AG10803 (cell line): Measurements from ENCODE around the gene GAL3ST2.

Experiments used
- DNase-seq: peaks from one replicate; pipeline ENCODE4 v3.0.0; 2010; ENCODE audit warnings: low read depth
- H3K4me3 ChIP-seq: 2 replicates; pipeline ENCODE4 v1.5.1; 2011; ENCODE audit warnings: mild to moderate bottlenecking, low read length, control low read depth
- TF ChIP-seq, protein P1 (sequence below): conservative IDR thresholded peaks from 2 replicates; pipeline ENCODE4 v1.5.1; 2011; ENCODE audit warnings: mild to moderate bottlenecking, low read length, control low read depth, inconsistent platforms

GAL3ST2 gene

DNA sequence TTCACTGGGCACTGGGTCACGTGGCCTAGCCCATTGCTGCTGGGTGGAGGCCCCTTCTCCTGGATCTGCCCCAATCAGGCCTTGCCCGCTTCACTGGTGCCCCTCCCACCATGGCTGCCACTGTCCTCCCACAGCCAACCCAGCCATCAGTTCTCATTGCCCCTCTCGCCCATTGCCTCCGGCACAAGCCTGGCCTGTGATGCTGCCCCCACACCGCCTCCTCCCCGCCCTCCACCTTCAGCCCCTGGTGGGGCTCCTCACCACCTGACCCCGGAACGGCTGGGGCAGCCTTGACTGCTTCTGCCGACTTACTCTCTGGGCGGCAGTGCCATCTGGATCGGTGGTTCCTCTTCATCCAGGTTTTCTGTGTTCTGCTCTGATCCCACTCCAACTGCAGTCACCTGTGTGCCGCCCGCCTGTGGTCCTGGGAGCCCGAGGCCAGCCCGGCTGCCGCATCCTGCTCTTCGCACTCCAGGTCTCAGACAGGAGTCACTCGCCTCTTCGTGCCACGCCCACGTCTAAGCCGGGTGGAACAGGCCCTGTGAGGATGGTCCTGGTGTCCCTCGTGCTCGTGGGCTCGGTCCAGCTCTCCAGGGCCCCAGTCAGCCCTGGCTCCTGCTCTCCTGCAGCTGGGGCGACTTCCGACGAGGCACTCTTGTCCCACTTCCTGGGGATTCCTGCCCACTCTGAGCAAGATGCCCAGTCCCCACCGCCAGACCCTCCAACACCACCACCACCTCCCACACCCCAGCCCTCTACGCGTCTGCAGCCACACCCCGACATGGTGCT lies 28.0 kb upstream of the GAL3ST2 start:
- H3K4me3 ChIP-seq: no peak overlapping the region
- no peak for DNase-seq
- TF ChIP-seq, protein P1, sequence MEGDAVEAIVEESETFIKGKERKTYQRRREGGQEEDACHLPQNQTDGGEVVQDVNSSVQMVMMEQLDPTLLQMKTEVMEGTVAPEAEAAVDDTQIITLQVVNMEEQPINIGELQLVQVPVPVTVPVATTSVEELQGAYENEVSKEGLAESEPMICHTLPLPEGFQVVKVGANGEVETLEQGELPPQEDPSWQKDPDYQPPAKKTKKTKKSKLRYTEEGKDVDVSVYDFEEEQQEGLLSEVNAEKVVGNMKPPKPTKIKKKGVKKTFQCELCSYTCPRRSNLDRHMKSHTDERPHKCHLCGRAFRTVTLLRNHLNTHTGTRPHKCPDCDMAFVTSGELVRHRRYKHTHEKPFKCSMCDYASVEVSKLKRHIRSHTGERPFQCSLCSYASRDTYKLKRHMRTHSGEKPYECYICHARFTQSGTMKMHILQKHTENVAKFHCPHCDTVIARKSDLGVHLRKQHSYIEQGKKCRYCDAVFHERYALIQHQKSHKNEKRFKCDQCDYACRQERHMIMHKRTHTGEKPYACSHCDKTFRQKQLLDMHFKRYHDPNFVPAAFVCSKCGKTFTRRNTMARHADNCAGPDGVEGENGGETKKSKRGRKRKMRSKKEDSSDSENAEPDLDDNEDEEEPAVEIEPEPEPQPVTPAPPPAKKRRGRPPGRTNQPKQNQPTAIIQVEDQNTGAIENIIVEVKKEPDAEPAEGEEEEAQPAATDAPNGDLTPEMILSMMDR: no peak

DNA sequence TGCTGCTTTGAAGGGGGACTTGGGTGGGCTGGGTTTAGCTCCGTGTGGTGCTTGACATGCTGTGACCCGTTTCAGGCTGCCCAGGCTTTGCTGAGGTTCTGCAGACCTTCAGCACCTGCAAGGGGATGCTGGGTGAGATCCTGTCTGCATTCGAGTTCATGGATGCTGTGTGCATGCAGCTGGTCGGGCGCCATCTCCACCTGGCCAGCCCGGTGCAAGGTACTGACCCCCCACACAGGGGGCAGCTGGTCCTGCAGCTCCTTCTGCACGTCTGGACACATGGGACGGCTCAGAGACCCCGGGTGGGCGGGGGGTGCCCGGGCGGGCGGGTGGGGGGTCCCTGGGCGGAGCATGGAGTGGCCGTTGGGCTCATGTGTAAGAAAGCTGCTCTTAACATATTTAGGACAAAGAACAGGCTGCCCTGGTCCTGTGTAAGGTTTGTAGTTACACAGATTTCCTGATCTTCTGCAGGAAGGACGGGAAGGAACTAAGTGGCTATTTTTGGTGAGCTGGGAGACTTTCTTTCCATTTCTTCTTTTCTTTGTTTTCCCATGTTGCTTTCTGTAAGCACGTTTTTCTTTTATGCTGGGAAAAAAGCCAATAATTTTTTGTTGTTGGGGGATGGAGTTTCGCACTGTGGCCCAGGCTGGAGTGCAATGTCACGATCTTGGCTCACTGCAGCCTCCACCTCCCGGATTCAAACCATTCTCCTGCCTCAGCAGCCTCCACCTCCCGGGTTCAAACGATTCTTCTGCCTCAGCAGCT lies 26.4 kb upstream of the GAL3ST2 start:
- TF ChIP-seq, protein P1: no peak

GRCh38 chr2:241751152-241751551 lies 25.5 kb upstream of the GAL3ST2 start:
- H3K4me3 ChIP-seq: no peak overlapping the region
- no peak for DNase-seq
- TF ChIP-seq, protein P1: no peak

More for the DNA sequence above, 26.4 kb upstream of the GAL3ST2 start:
- no peak overlapping the region for H3K4me3 ChIP-seq
- DNase-seq: no peak

DNA sequence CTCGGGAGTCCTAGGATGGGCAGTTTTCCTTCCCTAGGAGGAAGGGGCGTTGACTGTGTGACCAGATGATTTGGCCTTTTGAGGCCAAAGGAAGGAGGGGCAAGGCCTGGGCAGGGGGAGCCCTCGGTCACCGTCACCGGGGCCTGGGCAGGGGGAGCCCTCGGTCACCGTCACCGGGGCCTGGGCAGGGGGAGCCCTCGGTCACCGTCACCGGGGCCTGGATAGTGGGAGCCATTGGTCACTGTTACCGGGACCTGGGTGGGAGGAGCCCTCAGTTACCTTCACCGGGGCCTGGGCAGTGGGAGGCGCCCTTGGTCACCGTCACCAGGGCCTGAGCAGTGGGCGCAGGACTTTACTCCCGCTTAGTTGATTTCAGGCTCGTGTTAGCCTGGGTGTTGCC lies 24.8 kb upstream of the GAL3ST2 start:
- DNase-seq: no peak
- TF ChIP-seq, protein P1: no peak
- H3K4me3 ChIP-seq: no peak overlapping the region

GRCh38 chr2:241752253-241752652 lies 24.4 kb upstream of the GAL3ST2 start:
- TF ChIP-seq, protein P1: no peak
- DNase-seq: no peak
- H3K4me3 ChIP-seq: no peak overlapping the region

DNA sequence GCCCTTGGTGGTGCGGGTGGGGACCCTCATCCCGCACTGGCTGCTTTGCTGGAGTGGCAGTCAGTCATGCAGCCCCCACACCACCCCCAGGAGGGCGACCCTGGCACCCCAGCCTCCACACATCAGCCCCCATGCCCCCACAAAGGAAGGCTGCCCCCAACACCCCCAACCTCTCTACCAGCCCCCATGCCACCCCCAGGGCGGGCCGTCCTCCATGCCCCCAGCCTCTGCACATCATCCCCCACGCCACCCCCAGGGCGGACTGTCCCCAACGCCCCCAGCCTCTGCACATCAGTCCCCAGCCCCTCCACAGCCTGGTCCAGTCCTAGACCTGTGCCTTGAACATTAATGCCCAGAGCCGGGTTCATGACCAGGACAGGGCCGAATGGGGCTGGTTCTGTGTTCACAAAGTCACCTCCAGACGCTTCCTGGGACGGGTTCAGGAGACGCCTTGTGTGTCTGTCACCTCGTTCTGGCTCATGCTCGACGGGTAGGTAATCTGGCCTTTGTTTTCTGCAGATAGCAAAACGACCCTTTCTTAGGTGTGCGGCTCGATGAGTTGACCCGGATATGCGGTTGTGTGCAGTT lies 23.8 kb upstream of the GAL3ST2 start:
- DNase-seq: no peak
- TF ChIP-seq, protein P1: no peak
- H3K4me3 ChIP-seq: no peak overlapping the region
